ENCODE measurements around the gene UPF3A.
"Not testable (repeated sequence)": the region's sequence is repeated elsewhere in the genome, so short reads cannot be mapped to it uniquely, and the experiment has no call there.

The UPF3A gene

DNA sequence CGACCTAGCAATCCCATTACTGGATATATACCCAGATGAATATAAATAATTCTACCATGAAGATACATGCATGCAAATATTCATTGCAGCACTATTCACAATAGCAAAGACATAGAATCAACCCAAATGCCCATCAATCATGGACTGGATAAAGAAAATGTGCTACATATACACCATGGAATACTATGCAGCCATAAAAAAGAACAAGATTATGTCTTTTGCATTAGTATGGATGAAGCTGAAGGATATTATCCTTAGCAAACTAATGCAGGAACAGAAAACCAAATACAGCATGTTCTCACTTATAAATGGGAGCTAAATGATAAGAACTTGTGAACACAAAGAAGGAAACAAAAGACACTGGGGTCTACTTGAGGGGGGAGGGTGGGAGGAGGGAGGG is 55.1 kb downstream of the UPF3A start:
- DNase-seq = not testable (repeated sequence)

GRCh38 chr13:114338959-114339358 is 57.6 kb downstream of the UPF3A start:
- no peak for DNase-seq

- DNase-seq = peak; percentile 45 to 68 (median 63)
Measured at GRCh38 chr13:114339857-114340534, 58.6 kb downstream of the UPF3A start.

- no peak for DNase-seq
Measured at GRCh38 chr13:114341003-114341777, 59.8 kb downstream of the UPF3A start.

- DNase-seq = peak; percentile 66 to 85 (median 78)
Measured at GRCh38 chr13:114347256-114347655, 65.9 kb downstream of the UPF3A start.

- peak in 3 of 4 experiments; percentile 17 to 50 (median 19) for DNase-seq
Measured at GRCh38 chr13:114352763-114353162, 71.4 kb downstream of the UPF3A start.

DNA sequence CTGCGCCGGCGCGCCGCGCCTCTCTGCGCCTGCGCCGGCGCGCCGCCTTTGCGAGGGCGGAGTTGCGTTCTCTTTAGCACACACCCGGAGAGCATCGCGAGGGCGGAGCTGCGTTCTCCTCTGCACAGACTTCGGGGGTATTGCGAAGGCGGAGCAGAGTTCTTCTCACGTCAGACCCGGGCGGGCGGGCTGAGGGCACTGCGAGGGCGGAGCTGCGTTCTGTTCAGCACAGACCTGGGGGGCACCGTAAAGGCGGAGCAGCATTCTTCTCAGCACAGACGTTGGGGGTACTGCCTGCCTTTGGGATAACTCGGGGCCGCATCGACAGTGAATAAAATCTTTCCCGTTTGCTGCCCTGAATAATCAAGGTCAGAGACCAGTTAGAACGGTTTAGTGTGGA is 72.0 kb downstream of the UPF3A start:
- not testable (repeated sequence) for DNase-seq
